Cardiac muscle cell (in vitro differentiated cells and primary cell): ENCODE measurements around the gene DUSP12. TPM values are rescaled to one million over a fixed set of nuclear protein-coding genes. Genes with fewer than 3 reads are reported as not detected.

Experiments
- DNase-seq, 2 donors: peaks; one replicate each; pipeline versions ENCODE4 v3.0.0 to v3.0.0-alpha.2; 2010 to 2017; ENCODE audit warnings: low read depth in 1 of 2, low spot score in 1 of 2
- H3K27ac ChIP-seq: fragments of 200-600 bp; sonication (generic); 2 replicates; pipeline ENCODE4 v1.5.1; 2016
- H3K27me3 ChIP-seq: fragments of 200-600 bp; sonication (generic); 2 replicates; pipeline ENCODE4 v1.6.0; 2016; ENCODE audit warnings: control low read depth
- H3K36me3 ChIP-seq: fragments of 200-600 bp; sonication (generic); 2 replicates; pipeline ENCODE4 v1.5.1; 2016; ENCODE audit warnings: control low read depth
- H3K4me1 ChIP-seq: fragments of 200-600 bp; sonication (generic); 2 replicates; pipeline ENCODE4 v1.8.1; 2017; ENCODE audit warnings: low read depth, mild to moderate bottlenecking, mixed run types
- H3K4me3 ChIP-seq: fragments of 200-600 bp; sonication (generic); 2 replicates; pipeline ENCODE4 v1.5.1; 2016; ENCODE audit warnings: mild to moderate bottlenecking
- H3K9me3 ChIP-seq: fragments of 200-600 bp; sonication (generic); 2 replicates; pipeline ENCODE4 v1.5.1; 2017; ENCODE audit warnings: low read depth, mild to moderate bottlenecking, control low read depth
- polyA plus RNA-seq: library from polyadenylated mRNA; unstranded; fragments of >200 nt; fragmentation: Nextera tagmentation; extraction: Ambion mirVana; gene quantifications from 2 replicates; pipeline ENCODE4 v1.2.1, GENCODE V29; 2016
- total RNA-seq: library from RNA; depleted of rRNA; stranded (reverse); fragments of >200 nt; gene quantifications from 2 replicates; pipeline ENCODE4 v1.2.3, GENCODE V29; 2016
- TF ChIP-seq, protein P1 (sequence below): IDR thresholded peaks from 2 replicates; pipeline ENCODE4 v1.5.1; 2012; ENCODE audit warnings: low read depth, mild to moderate bottlenecking, low read length

DUSP12 gene
- total and polyA plus RNA-seq, 2 experiments from 2014 or later = 60.5 to 65.7 TPM

DNA sequence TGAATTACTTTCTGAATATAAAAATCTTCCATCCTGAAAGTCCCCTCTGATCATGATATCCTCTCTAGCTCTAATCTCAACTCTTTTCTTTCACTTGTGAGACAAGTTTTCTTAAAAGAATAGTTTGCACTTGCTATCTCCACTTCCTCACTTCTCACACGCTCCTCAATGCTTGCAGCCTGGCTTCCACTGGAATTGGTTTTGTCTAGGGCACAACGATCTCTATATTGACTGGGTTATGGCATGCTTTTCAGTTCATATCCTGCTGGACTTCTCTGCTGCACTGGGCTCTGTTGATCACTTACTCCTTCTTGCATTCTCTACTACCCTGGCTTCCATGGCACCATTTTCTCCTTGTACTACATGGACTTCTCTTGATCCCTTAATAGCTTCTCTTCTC lies 42.1 kb upstream of the DUSP12 start:
- DNase-seq = no peak
- Histone ChIP-seq H3K9me3 (no peaks in the 10 kb centered on the region), H3K36me3 (no peaks in the 10 kb centered on the region), H3K27ac (no peak overlapping the region), H3K4me1 (no peaks in the 10 kb centered on the region), H3K4me3 (no peak overlapping the region), H3K27me3 (peaks cover 19% of the 10 kb centered on the region)
- TF ChIP-seq, protein P1, sequence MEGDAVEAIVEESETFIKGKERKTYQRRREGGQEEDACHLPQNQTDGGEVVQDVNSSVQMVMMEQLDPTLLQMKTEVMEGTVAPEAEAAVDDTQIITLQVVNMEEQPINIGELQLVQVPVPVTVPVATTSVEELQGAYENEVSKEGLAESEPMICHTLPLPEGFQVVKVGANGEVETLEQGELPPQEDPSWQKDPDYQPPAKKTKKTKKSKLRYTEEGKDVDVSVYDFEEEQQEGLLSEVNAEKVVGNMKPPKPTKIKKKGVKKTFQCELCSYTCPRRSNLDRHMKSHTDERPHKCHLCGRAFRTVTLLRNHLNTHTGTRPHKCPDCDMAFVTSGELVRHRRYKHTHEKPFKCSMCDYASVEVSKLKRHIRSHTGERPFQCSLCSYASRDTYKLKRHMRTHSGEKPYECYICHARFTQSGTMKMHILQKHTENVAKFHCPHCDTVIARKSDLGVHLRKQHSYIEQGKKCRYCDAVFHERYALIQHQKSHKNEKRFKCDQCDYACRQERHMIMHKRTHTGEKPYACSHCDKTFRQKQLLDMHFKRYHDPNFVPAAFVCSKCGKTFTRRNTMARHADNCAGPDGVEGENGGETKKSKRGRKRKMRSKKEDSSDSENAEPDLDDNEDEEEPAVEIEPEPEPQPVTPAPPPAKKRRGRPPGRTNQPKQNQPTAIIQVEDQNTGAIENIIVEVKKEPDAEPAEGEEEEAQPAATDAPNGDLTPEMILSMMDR = no peak

DNA sequence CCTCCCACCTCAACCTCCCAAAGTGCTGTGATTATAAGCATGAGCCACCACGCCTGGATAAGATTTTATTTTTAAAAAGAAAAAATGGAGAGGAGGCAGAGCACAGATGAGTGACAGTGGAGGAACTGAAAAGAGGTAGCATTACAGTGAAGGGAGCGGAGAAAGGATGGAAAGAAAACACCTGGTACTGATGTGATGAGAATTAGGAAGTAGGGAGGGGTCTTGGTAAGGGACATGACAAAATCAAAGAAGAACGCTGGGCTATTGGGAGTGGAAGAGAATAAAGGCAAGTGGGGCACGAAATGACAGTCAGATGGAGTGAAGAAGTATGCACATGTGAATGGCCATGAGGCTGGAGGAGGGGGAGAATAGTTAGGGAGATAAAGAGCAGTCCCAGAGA lies 40.2 kb upstream of the DUSP12 start:
- no peak overlapping the region for H3K4me3 ChIP-seq
- TF ChIP-seq, protein P1 = no peak
- H3K27ac ChIP-seq = no peak overlapping the region
- no peaks in the 10 kb centered on the region for H3K9me3 ChIP-seq
- DNase-seq = no peak
- H3K4me1 ChIP-seq = no peaks in the 10 kb centered on the region
- H3K27me3 ChIP-seq = peaks cover 23% of the 10 kb centered on the region
- no peaks in the 10 kb centered on the region for H3K36me3 ChIP-seq

DNA sequence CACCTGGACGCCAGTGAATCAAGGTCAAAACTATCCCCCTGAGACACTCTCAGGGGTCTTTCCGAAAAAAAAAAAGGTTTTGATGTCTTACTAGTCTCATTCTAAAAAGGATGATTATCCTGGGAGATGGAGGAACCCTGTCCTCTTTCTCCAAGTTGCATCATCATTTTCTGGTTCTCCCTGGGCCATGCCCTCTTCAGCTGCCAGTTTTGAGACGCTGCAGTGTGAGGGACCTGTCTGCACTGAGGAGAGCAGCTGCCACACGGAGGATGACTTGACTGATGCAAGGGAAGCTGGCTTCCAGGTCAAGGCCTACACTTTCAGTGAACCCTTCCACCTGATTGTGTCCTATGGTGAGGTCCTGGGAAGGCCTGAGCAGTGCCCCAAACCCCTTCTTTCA lies 39.0 kb upstream of the DUSP12 start:
- Histone ChIP-seq H3K27me3 (peaks cover 20% of the 10 kb centered on the region), H3K36me3 (no peaks in the 10 kb centered on the region), H3K4me3 (no peak overlapping the region), H3K9me3 (no peaks in the 10 kb centered on the region), H3K4me1 (no peaks in the 10 kb centered on the region), H3K27ac (no peak overlapping the region)
- DNase-seq = no peak
- TF ChIP-seq, protein P1 = no peak

DNA sequence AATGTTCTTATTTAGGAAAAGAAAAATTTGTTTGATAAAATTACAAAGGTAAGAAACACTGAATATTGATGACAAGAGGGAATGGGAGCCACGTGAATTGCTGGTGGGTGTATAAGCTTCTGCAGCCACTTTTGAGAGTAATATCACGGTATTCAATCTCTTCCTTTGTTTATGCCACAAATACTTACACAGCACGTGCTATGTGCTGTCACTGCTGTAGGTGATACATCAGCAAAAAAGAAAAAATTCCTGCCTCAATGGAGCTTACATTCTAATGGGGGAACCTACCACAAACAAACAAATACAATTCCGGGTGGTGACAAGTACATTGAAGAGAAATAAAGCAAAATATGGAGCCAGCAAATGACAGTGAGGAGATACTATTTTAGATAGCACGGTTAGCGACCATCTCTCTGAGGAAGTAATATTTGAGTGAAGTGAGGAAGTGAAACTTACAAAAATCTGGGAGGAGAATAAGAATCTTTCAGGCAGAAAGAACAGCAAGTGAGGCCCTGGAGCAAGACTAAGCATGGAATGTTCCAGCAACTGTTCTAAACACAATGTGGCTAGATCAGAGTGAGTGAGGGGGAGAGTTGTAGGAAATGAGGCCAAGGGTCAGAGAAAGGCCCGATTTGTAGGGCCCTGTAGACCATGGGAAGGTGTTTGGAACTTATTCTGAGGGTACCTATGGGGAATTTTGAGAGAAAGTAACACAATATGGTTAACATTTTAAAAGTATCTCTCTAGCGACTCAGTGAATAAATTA lies 30.8 kb upstream of the DUSP12 start:
- no peak for DNase-seq
- no peaks in the 10 kb centered on the region for H3K36me3 ChIP-seq
- no peaks in the 10 kb centered on the region for H3K4me1 ChIP-seq
- peaks cover 58% of the 10 kb centered on the region for H3K27me3 ChIP-seq
- no peak overlapping the region for H3K4me3 ChIP-seq
- TF ChIP-seq, protein P1 = no peak
- no peaks in the 10 kb centered on the region for H3K9me3 ChIP-seq
- H3K27ac ChIP-seq = no peak overlapping the region

DNA sequence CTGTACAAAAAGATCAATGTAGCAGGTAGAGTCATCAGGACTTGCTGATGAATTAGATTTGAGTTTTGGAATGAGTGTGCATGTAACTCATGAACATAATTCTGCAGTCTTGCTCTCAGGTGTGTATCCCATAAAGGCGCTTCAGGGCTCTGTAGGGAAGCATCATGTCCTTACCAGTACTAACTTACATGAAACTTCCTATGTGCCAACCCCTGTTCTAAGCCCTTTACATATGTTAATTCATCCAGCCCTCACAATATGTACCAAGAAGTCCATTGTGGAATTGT lies 30.3 kb upstream of the DUSP12 start:
- TF ChIP-seq, protein P1 = no peak
- DNase-seq = no peak
- H3K36me3 ChIP-seq = no peaks in the 10 kb centered on the region
- H3K27me3 ChIP-seq = peaks cover 62% of the 10 kb centered on the region
- H3K4me1 ChIP-seq = no peaks in the 10 kb centered on the region
- no peak overlapping the region for H3K4me3 ChIP-seq
- no peak overlapping the region for H3K27ac ChIP-seq
- H3K9me3 ChIP-seq = no peaks in the 10 kb centered on the region
